GM18909 (cell line): ENCODE data around the gene GID8.

Experiments used
- ATAC-seq: cut with Tn5 transposase; IDR thresholded peaks from one replicate; pipeline ENCODE4 v1.9.1; 2021; ENCODE audit warnings: mild to moderate bottlenecking; ENCODE audit not compliant: unreplicated experiment, poor library complexity

Gene GID8

DNA sequence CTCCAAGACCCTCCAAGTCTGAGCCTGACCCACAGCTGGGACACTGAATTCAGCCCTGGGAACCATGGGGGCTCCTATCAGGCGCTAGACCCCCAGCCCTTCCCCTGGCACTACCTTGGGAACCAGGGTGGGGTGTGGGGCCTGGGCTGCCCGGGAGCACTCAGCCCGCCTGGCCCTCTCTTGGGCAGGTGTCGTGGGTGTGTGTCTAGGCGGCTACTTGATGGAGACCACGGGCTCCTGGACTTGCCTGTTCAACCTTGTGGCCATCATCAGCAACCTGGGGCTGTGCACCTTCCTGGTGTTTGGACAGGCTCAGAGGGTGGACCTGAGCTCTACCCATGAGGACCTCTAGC is 29.2 kb downstream of the GID8 start:
- ATAC-seq, result no peak

- no peak for ATAC-seq
Measured at GRCh38 chr20:62967628-62968351, 29.8 kb downstream of the GID8 start.

DNA sequence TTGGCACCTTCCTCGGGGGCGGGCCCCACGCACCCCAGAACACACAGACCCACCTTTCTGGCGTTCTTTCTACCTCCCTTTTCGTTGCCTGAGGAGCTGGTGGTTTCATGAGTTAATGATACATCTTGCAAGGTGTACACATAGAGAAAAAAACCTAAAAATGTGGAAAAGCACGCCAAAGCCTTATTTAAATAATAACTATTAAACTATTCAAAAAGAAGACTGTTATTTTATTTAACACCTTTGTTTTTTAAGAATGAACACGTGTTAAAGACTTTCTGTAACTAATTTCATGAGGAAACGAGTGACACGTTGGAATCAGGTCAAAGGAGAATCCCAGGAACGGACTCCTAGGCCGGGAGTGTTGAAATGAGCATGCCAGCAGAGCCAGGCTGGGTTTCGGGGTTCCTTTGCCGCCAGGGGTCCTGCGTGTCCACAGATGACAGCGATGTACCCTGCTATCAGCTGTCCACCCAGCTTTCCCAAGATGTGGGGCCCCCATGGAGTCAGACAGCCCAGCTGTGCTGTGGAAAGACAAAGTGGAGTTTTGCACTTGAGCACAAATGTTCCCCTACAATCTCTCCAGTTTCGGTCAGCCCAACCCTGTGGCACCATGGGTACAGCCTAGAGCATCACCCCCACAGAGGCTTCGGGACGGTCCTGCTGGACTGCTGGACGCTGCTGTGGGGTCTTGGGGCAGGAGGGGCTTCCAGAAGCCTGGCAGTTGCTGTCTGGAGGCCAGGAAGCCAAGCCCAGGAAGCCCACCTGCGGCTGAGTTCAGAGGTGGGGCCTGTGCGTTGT is 30.6 kb downstream of the GID8 start:
- ATAC-seq, result no peak

DNA sequence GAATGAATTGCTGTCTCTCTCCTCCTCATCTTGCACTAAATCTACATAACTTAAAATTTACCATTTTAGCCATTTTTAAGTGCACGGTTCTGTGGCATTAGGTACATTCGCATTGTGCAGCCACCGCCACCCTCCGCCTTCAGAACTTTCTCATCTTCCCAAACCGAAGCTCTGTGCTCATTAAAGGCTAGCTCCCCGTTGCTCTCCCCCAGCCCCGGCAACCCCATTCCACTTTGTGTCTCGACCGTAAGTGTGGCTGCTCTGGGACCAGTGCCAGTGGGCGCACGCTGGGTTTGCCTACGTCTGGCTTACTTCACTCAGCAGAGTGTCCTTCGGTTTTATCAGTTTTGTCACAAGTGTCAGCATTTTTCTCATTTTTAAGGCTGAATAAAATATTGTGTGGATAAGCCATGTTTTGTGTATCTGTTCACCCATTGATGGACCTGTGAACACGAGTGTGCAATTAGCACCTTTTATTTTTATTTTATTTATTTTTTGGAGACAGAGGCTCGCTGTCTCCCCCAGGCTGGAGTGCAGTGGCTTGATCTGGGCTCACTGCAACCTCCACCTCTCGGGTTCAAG is 31.3 kb downstream of the GID8 start:
- ATAC-seq, result no peak

DNA sequence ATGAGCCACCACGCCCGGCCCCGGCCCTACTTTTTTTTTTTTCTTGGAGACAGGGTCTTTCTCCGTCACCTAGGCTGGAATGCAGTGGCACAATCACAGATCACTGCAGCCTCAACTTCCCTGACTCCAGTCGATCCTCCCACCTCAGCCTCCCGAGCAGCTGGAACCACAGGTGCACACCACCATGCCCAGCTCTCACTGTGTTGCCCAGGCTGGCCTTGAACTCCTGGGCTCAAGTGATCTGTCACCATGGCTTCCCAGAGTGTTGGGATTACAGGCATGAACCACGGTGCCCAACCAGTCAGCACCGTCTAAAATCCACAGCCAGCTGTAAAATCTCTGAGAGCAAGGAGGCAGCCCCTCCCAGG is 32.0 kb downstream of the GID8 start:
- ATAC-seq, result no peak

DNA sequence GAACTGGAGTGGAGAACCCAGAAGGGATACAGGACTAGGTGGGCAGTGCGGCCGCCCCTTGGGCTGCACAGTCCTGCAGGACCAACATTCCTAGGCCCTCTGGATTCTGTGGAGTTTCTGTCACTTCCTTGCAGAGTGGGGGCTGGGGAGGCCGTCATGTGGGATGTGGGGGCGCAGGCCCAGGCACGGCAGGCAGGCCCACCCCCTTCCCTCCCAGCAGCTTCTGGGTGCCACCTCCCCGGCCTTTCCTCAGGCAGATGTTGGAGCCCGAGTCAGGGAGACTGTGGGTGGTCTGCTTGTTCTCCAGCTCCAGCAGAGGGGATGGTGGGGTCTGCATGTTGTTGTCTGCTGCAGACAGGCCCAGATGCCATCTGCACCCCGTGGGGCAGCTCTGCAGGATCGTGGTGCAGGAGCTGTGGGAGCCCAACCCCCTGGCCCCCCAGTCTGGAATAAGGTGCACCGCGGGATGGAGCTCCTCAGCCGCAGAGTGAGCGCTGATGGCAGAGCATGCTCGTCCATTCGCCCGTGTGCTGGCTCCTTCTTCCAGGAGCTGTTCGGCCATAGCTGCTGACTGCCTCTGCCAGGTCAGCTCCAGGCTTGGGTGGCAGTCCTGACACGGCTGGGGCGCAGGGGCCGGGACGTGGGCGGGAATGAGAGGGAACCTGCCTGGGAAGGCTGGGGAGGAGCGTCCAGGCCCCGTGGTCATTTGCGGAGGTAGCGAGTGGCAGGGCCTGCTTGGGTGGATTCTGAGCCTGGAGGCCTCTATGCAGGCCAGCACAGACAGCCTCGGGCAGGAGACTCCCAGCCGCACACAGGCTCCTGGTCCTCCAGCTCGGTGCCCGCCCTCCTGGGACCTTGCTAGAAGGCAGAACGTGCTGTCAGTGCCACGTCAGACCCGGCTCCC is 32.6 kb downstream of the GID8 start:
- no peak for ATAC-seq

DNA sequence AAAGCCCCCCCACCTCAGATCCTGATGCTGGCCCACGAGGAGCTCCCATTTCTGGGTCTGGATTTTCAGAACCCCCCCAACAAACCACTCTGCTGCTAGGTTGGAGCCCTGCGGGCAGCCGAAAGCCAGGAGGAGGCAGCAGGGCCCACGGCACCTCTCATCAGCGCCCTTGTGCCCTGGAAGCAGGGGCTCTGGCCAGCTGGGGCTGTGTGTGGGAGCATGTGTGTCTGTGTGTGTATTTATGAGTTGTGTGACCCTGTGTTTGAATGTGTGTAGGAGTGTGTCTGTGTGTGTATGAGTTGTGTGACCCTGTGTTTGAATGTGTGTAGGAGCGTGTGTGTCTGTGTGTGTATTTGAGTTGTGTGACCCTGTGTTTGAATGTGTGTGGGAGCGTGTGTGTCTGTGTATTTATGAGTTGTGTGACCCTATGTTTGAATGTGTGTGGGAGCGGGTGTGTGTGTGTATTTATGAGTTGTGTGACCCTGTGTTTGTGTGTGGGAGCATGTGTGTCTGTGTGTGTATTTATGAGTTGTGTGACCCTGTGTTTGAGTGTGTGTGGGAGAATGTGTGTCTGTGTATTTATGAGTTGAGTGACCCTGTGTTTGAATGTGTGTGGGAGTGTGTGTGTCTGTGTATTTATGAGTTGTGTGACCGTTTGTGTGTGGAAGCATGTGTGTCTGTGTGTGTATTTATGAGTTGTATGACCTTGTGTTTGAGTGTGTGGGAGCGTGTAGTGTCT is 33.4 kb downstream of the GID8 start:
- ATAC-seq, result no peak

DNA sequence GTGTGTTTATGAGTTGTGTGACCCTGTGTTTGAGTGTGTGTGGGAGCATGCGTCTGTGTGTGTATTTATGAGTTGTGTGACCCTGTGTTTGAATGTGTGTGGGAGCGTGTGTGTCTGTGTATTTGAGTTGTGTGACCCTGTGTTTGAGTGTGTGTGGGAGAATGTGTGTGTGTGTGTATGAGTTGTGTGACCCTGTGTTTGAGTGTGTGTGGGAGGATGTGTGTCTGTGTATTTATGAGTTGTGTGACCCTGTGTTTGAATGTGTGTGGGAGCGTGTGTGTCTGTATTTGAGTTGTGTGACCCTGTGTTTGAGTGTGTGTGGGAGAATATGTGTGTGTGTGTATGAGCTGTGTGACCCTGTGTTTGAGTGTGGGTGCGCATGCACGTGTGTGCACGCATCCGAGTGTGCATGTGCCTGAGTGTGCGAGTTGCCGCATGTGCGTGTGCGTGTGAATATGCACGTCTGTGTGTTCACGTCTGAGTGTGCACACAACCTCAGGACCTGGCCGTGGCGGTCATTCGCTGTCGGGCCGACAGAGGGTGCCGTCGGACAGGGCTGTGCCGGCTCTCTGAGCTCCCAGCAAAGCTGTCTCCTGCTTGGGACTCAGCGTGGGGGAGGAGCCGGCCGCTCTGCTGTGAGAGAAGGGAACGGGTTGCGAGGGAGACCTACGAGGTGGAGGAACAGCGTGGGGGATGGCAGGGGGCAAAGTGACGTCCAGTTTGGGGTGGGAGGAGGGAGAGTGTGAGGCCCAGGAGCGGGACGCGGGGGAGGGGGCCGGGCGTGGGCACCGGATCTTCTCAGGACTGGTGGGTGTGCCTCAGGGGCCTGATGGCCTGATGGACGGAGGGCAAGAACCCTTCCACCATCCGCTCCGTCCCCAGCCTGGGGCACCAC is 34.2 kb downstream of the GID8 start:
- ATAC-seq, result no peak

- no peak for ATAC-seq
Measured at GRCh38 chr20:62972845-62973745, 35.1 kb downstream of the GID8 start.

GRCh38 chr20:62975251-62975760 is 37.4 kb downstream of the GID8 start:
- ATAC-seq, result no peak

- no peak for ATAC-seq
Measured at GRCh38 chr20:62975812-62976508, 38.0 kb downstream of the GID8 start.

DNA sequence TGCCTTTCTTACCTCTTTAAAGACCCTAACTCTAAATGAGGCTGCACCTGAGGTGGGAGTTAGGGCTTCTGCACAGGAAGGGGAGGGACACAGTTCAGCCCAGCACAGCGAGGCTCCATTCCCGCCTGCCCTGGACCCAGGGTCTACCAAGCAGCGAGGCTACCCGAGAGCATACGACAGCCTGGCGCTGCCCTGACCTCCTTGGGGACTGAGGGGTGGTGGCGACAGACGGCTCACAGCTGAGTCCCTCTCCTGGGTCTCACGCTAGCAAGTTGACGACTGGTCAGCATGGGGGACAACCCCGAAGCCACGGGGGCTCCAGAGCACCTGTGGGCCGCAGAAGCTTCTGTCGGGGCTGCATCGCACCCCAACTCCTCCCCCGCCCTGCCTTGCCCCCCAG is 38.9 kb downstream of the GID8 start:
- no peak for ATAC-seq

- ATAC-seq, result peak; percentile 58
Measured at GRCh38 chr20:62977613-62978560, 39.9 kb downstream of the GID8 start.

DNA sequence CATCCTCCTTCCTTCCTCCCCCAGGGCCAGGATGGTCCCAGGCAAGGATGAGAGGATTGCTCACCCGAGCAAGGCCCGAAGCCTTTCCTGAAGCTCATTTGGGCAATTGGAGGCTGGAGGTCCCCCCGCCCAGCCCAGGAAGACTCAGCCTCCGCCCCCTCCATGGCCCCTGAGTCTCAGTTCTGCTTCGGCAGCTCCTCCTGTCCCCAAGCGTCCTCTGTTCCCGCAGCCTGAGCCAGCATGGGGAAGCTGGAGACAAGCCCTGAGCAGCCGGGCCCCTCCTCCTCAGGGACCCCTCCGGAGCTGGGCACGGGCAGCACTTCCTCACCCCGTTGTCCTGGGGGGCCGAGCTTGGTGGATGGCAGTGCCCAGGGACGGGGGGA is 40.6 kb downstream of the GID8 start:
- no peak for ATAC-seq

- no peak for ATAC-seq
Measured at GRCh38 chr20:62979310-62979709, 41.4 kb downstream of the GID8 start.

DNA sequence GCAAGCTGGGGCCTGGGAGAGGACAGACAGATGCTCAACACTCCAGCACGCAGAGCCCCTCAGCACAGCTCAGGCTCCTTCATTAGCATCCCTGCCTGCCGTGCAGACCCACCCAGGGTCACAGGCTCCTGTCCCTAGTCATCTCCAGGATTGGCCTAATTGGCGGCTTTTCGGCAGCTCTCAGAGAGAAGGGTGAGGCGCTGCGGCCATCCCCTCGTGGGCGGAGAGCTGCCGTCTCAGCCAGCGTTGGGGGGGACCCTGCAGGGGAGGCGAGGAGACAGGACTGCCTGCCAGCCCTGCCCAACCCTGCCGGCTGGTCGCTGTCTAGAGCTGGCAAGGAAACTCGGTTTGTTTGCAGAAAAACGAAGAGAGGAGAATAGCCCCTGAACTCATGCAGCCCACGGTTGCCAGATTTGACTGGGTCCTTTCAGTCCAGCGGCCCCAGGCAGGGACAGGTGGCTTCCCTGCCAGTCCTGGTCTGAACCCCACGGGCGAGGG is 42.0 kb downstream of the GID8 start:
- ATAC-seq, result no peak
